ENCODE data around the gene TYW3. TPM values are rescaled to one million over a fixed set of nuclear protein-coding genes. Genes with fewer than 3 reads are reported as not detected.

Gene TYW3
- total and polyA plus RNA-seq, 5 donors, result 18.7 to 25.1 (median 23.5) TPM

DNA sequence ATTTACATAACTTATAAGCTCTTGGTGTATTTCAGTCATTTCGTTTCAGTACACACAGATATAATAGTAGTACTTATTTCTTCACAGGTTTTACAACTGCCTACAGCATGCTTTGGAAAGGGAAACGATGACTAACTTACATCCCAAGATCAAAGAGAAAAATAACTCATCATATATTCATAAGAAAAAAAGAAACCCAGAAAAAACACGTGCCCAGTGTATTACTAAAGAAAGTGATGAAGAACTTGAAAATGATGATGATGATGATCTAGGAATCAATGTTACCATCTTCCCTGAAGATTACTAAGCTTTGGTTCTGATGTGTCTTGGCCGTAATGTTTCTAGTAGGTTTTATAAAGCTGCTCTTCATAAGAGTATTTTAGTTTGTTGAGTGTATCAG, 30.9 kb downstream of the TYW3 start:
- Histone ChIP-seq H3K27ac (ENCODE audit: low read length) (no peak overlapping the region), H3K27me3 (ENCODE audit: control insufficient read depth, insufficient read depth) (no peaks in the 10 kb centered on the region), H3K9me3 (ENCODE audit: control insufficient read depth, low read length) (no peaks in the 10 kb centered on the region), H3K4me3 (ENCODE audit: low read length) (no peak overlapping the region), H3K4me1 (ENCODE audit: control insufficient read depth, insufficient read depth, low read length) (no peaks in the 10 kb centered on the region)
- WGBS, result 84% methylated on average over 4 of the region's 4 CpGs
- DNase-seq (no peak), ATAC-seq (no peak)
- intact Hi-C loops (cut with DNase I), result no loop called here

- Histone ChIP-seq H3K27me3 (ENCODE audit: control insufficient read depth, insufficient read depth) (no peaks in the 10 kb centered on the region), H3K4me1 (ENCODE audit: control insufficient read depth, insufficient read depth, low read length) (no peaks in the 10 kb centered on the region), H3K27ac (ENCODE audit: low read length) (no peak overlapping the region), H3K4me3 (ENCODE audit: low read length) (no peak overlapping the region), H3K9me3 (ENCODE audit: control insufficient read depth, low read length) (no peaks in the 10 kb centered on the region)
- WGBS, result 88% methylated on average over 2 of the region's 2 CpGs
- intact Hi-C loops (cut with DNase I), result no loop called here
- no peak for ATAC-seq
- no peak for DNase-seq
These were observed 33.6 kb downstream of the TYW3 start for GRCh38 chr1:74766579-74766978.

- Histone ChIP-seq H3K9me3 (ENCODE audit: control insufficient read depth, low read length) (no peaks in the 10 kb centered on the region), H3K4me3 (ENCODE audit: low read length) (no peak overlapping the region), H3K4me1 (ENCODE audit: control insufficient read depth, insufficient read depth, low read length) (no peaks in the 10 kb centered on the region), H3K27ac (ENCODE audit: low read length) (no peak overlapping the region), H3K27me3 (ENCODE audit: control insufficient read depth, insufficient read depth) (no peaks in the 10 kb centered on the region)
- intact Hi-C loops (cut with DNase I), result no loop called here
- DNase-seq (no peak), ATAC-seq (no peak)
- WGBS, result 52% methylated on average over 3 of the region's 3 CpGs
These were observed 34.5 kb downstream of the TYW3 start for GRCh38 chr1:74767490-74767889.

DNA sequence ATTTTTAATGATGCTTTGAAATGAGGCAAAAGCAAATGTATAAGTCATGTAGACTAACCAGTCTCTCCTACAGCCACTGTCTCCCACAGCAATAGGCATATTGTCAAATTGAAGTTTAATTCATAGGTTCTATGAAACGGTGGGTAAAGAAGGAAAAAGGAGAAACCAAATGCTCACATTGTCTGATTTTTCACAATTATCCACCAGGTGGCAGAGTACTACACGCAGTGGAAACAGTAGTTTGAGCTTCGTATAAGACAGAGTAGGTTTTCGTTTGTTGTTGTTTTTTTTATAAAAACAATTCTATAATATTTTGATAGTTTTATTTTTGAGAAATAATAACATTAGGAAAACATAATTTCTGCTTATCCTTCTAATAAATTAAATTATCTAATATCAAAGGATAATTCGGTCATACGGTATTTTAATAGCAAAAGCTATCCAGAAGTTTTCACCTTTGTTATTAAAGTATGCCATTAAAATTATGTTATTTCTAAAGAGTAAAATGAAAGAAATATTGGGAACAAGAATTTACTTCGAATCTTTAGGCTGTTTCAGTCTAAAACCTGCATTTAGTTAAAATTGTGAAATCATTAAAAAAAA, 39.1 kb downstream of the TYW3 start:
- Histone ChIP-seq H3K27ac (ENCODE audit: low read length) (no peak overlapping the region), H3K27me3 (ENCODE audit: control insufficient read depth, insufficient read depth) (no peaks in the 10 kb centered on the region), H3K4me3 (ENCODE audit: low read length) (no peak overlapping the region), H3K9me3 (ENCODE audit: control insufficient read depth, low read length) (no peaks in the 10 kb centered on the region), H3K4me1 (ENCODE audit: control insufficient read depth, insufficient read depth, low read length) (no peaks in the 10 kb centered on the region)
- intact Hi-C loops (cut with DNase I), result loop anchor here (2.0 to 10.0 kb wide), 3 partner anchors 431 to 435 kb away; no protein-coding TSS in a partner anchor
- WGBS, result 25% methylated on average over 7 of the region's 7 CpGs
- DNase-seq (no peak), ATAC-seq (no peak)

GRCh38 chr1:74772945-74773344, 40.0 kb downstream of the TYW3 start:
- intact Hi-C loops (cut with DNase I), result loop anchor here in 3 of 4 donors (2.0 to 10.0 kb wide), 3 partner anchors 430 to 434 kb away; no protein-coding TSS in a partner anchor
- 76% methylated on average over 1 of the region's 1 CpG for WGBS

GRCh38 chr1:74773582-74773981, 40.6 kb downstream of the TYW3 start:
- no peaks in the 10 kb centered on the region for H3K27me3 ChIP-seq (ENCODE audit: control insufficient read depth, insufficient read depth)
- DNase-seq, result no peak

More at GRCh38 chr1:74772945-74773344, 40.0 kb downstream of the TYW3 start:
- Histone ChIP-seq H3K27ac (ENCODE audit: low read length) (no peak overlapping the region), H3K27me3 (ENCODE audit: control insufficient read depth, insufficient read depth) (no peaks in the 10 kb centered on the region), H3K9me3 (ENCODE audit: control insufficient read depth, low read length) (no peaks in the 10 kb centered on the region), H3K4me1 (ENCODE audit: control insufficient read depth, insufficient read depth, low read length) (no peaks in the 10 kb centered on the region), H3K4me3 (ENCODE audit: low read length) (no peak overlapping the region)
- ATAC-seq (no peak), DNase-seq (no peak)

GRCh38 chr1:74775735-74776134, 42.8 kb downstream of the TYW3 start:
- intact Hi-C loops (cut with DNase I), result loop anchor here in 1 of 4 donors (10.0 kb wide), 1 partner anchor 429 kb away; no protein-coding TSS in a partner anchor

More at GRCh38 chr1:74773582-74773981, 40.6 kb downstream of the TYW3 start:
- H3K4me1 ChIP-seq (ENCODE audit: control insufficient read depth, insufficient read depth, low read length), result no peaks in the 10 kb centered on the region
- H3K4me3 ChIP-seq (ENCODE audit: low read length), result no peak overlapping the region
- no peaks in the 10 kb centered on the region for H3K9me3 ChIP-seq (ENCODE audit: control insufficient read depth, low read length)
- 64% methylated on average over 2 of the region's 2 CpGs for WGBS
- intact Hi-C loops (cut with DNase I), result loop anchor here in 3 of 4 donors (2.0 to 10.0 kb wide), 3 partner anchors 429 to 434 kb away; no protein-coding TSS in a partner anchor
- no peak for ATAC-seq
- H3K27ac ChIP-seq (ENCODE audit: low read length), result no peak overlapping the region

DNA sequence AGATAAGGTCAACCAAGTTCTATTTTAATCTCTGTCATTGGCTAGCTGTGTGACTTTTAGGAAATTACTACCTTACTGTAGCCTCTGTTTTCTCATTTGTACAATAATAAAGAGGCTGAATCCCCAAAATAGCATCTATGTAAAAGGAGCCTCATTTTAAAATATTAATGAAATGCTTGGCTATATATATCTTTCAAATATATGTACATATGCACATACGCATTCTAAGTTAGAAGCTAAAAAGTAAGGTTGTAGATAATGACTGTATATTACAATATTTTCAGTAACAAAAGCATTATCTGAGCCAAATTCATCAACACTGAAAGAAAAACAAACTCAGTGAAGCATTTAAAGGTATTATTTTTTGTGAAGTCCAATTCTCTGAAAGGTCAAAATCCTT, 44.6 kb downstream of the TYW3 start:
- H3K4me1 ChIP-seq (ENCODE audit: control insufficient read depth, insufficient read depth, low read length), result no peaks in the 10 kb centered on the region
- ATAC-seq (no peak), DNase-seq (no peak)
- H3K27me3 ChIP-seq (ENCODE audit: control insufficient read depth, insufficient read depth), result no peaks in the 10 kb centered on the region
- H3K4me3 ChIP-seq (ENCODE audit: low read length), result no peak overlapping the region
- no peaks in the 10 kb centered on the region for H3K9me3 ChIP-seq (ENCODE audit: control insufficient read depth, low read length)
- intact Hi-C loops (cut with DNase I), result loop anchor here in 1 of 4 donors (10.0 kb wide), 1 partner anchor 427 kb away; no protein-coding TSS in a partner anchor
- WGBS, result 94% methylated on average over 1 of the region's 1 CpG
- H3K27ac ChIP-seq (ENCODE audit: low read length), result no peak overlapping the region

More at GRCh38 chr1:74775735-74776134, 42.8 kb downstream of the TYW3 start:
- ATAC-seq (no peak), DNase-seq (no peak)
- Histone ChIP-seq H3K9me3 (ENCODE audit: control insufficient read depth, low read length) (no peaks in the 10 kb centered on the region), H3K27ac (ENCODE audit: low read length) (no peak overlapping the region), H3K27me3 (ENCODE audit: control insufficient read depth, insufficient read depth) (no peaks in the 10 kb centered on the region), H3K4me1 (ENCODE audit: control insufficient read depth, insufficient read depth, low read length) (no peaks in the 10 kb centered on the region), H3K4me3 (ENCODE audit: low read length) (no peak overlapping the region)
- WGBS, result 90% methylated on average over 2 of the region's 2 CpGs

- DNase-seq (no peak), ATAC-seq (no peak)
- H3K27ac ChIP-seq (ENCODE audit: low read length), result no peak overlapping the region
- no peaks in the 10 kb centered on the region for H3K4me1 ChIP-seq (ENCODE audit: control insufficient read depth, insufficient read depth, low read length)
- H3K27me3 ChIP-seq (ENCODE audit: control insufficient read depth, insufficient read depth), result no peaks in the 10 kb centered on the region
- intact Hi-C loops (cut with DNase I), result loop anchor here in 1 of 4 donors (10.0 kb wide), 1 partner anchor 425 kb away; no protein-coding TSS in a partner anchor
- no peak overlapping the region for H3K4me3 ChIP-seq (ENCODE audit: low read length)
- no peaks in the 10 kb centered on the region for H3K9me3 ChIP-seq (ENCODE audit: control insufficient read depth, low read length)
These were observed 46.8 kb downstream of the TYW3 start for GRCh38 chr1:74779750-74780149.

- intact Hi-C loops (cut with DNase I), result no loop called here
- 56% methylated on average over 2 of the region's 2 CpGs for WGBS
- Histone ChIP-seq H3K4me3 (ENCODE audit: low read length) (no peak overlapping the region), H3K9me3 (ENCODE audit: control insufficient read depth, low read length) (no peaks in the 10 kb centered on the region), H3K27me3 (ENCODE audit: control insufficient read depth, insufficient read depth) (no peaks in the 10 kb centered on the region), H3K4me1 (ENCODE audit: control insufficient read depth, insufficient read depth, low read length) (no peaks in the 10 kb centered on the region), H3K27ac (ENCODE audit: low read length) (no peak overlapping the region)
- DNase-seq, result no peak
- ATAC-seq, result no peak
These were observed 47.6 kb downstream of the TYW3 start for GRCh38 chr1:74780594-74780993.

- ATAC-seq, result no peak
- H3K27ac ChIP-seq (ENCODE audit: low read length), result no peak overlapping the region
- DNase-seq, result no peak
- no peaks in the 10 kb centered on the region for H3K4me1 ChIP-seq (ENCODE audit: control insufficient read depth, insufficient read depth, low read length)
- H3K9me3 ChIP-seq (ENCODE audit: control insufficient read depth, low read length), result no peaks in the 10 kb centered on the region
- no peak overlapping the region for H3K4me3 ChIP-seq (ENCODE audit: low read length)
- intact Hi-C loops (cut with DNase I), result no loop called here
- peaks cover 2% of the 10 kb centered on the region for H3K27me3 ChIP-seq (ENCODE audit: control insufficient read depth, insufficient read depth)
These were observed 53.0 kb downstream of the TYW3 start for GRCh38 chr1:74785944-74786343.
